SIG-M5 treated with dmso at 0.1 percent for 504 hours (cell line): ENCODE data around the gene RIPK3.
"Not testable (repeated sequence)": the region's sequence is repeated elsewhere in the genome, so short reads cannot be mapped to it uniquely, and the experiment has no call there.

Source experiments
- DNase-seq: peaks from one replicate; lab custom pipeline; 2025; ENCODE audit not compliant: unreplicated experiment; lab: John Stamatoyannopoulos, UW

Gene RIPK3

GRCh38 chr14:24348186-24348585 lies 8.4 kb upstream of the RIPK3 start:
- DNase-seq, result no peak

DNA sequence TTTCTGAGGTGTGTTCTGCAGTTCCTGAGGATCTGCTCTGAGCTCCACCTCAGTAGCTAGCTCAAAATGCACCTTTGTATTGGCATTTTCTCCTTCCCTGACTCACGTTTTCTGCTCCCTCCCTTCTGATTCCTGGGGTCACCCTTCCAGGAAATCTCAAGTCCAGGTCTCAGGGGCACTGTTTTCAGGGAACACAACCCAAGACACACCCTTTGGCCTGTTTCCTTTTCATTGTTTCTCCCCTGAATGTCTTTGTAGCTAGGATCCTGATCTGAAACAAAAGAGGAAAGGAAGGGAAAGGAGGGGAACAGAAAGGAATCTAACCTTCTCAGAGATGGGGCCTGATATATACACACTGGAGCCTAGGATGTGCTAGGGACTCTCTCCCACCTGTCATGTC lies 7.3 kb upstream of the RIPK3 start:
- DNase-seq, result no peak

DNA sequence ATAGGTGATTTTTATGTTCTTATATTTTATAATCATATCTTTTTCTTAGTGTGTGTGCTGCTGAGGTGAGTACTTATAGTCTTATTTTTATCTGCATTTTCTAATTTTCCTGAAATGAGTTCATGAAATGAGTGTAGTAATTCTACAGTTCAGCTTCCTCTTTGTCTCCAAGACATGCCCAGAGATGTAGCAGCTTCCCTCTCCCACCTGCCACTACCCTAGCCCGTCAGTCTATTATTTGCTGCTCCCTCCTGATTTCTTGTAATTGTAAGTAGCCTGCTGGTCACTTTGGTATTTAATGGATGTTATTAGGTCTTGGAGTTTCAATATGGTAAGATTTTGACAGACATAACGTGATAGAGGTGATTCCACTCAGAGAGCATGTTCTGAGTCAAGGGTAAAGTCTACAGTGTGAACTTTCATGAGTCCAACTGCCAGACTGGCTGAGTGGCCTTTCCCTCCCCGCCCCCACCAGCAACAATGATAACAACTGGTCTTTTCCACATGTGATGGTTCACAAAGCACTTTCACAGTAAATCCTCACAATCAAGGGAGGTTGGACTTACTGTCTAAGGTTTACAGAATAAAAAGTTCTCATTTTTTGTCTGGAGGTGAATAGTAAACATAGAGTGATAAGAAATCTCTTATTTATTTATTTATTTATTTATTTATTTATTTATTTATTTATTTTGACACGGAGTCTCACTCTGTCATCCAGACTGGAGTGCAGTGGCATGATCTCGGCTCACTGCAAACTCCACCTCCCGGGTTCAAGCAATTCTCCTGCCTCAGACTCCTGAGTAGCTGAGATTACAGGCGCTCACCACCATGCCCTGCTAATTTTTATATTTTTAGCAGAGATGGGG lies 4.2 kb upstream of the RIPK3 start:
- DNase-seq, result no peak

GRCh38 chr14:24342889-24343288 lies 3.1 kb upstream of the RIPK3 start:
- DNase-seq, result no peak

DNA sequence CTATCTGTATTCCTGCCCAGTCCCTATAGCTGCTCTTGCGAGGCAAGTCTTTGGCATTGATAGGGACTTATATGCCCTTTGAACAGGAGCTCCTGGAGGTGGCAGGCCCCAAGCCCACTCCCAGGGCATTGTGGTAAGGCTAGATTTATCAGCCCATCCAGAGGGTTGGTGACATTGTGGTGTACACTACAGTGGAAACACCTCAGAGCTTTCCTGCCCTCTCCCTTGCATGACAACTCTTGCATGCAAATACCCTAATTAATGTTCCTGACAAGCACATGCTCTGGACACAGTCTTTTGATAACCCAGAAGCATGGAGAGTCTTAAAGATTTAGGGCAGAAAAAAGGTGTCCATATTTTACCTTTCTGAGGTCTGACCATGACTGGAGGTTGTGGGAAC lies 815 bp upstream of the RIPK3 start:
- DNase-seq, result no peak

DNA sequence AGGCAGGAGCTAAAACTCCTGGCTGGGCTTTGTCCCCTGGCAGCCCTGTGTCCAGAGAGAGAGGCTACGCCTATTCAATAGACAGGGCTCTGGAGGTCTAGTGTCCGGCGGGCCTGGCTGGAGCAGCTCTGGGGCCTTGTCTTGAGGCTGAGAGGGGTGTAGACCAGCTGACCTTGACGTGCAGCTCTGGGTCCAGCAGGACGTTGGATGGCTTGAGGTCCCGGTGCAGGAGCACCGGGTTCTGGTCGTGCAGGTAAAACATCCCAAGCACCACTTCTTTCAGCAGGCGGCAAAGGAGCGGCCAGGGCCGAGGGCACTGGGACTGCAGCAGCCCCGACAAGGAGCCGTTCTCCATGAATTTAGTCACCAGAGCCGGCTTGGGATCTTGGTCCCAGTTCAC lies 948 bp downstream of the RIPK3 start:
- no peak for DNase-seq

DNA sequence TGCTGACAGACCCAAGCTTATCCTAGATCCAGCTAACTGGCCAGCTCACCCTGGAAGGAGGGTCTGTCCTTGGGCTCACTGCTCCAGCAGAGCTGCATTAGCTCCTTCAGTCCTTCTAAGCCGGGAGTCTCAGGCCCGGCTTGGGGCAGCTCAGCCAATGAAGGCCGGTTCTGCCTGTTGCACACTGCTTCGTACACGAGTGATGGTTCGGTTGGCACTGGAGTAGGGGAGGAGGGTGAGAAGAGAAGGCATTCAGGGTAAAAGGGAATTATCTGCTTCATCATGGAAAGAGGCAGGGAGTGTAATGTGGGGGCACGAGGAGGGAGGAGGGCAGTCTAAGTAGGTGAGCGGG lies 2.0 kb downstream of the RIPK3 start:
- DNase-seq, result no peak

GRCh38 chr14:24337144-24337823 lies 2.5 kb downstream of the RIPK3 start:
- DNase-seq, result no peak

GRCh38 chr14:24335461-24336171 lies 4.2 kb downstream of the RIPK3 start:
- DNase-seq, result no peak

DNA sequence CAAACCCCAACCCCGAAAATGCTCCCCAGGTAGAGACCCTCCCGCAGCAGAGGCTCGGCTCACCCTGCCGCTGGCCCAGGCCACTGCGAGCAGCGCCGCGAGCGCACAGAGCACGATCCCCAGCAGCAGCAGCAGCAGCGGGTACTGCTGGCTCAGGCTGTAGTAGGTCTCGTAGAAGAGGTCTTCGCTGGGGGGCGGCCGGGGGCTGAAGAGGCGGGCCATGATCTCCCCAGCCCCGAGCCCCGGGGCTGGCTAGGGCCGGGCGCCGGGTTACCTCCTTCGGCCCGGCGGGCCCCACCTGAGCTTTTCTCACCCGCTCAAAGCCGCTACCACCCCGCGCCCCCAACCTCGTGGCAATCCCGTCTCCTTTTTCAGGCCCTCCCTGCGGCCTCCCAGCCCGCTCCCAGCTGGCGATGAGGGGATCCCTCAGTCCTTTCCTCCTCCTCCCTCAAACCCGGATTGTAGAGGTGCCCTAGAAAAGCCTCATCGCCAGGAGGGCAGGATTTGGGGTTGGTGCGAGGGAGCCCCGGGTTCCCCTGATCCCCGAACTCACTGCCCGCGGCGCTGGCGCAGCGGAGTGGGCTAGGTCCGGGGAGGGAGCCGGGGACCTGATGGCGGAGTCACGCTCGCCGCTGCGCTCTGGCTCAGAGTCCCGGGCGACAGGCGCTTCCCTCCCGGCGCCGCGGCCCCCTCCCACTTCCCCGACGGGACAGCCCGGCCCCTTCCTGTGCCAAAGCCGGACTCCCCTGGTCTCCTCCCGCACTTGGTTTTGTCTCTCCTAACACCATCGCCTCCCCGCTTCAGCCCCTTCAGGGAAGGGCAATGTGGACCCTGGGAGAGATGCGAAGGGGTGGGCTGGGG lies 5.1 kb downstream of the RIPK3 start, which contains the start of gene ADCY4:
ADCY4 (minus strand) TSS at position 641 of the 861 bp plus-strand sequence; CDS start at position 222, 419 bp downstream.
- DNase-seq, result no peak

- peak; percentile 73 for DNase-seq
These were observed 7.4 kb downstream of the RIPK3 start for GRCh38 chr14:24332268-24332993.

GRCh38 chr14:24331731-24332267 lies 8.0 kb downstream of the RIPK3 start:
- DNase-seq, result no peak

DNA sequence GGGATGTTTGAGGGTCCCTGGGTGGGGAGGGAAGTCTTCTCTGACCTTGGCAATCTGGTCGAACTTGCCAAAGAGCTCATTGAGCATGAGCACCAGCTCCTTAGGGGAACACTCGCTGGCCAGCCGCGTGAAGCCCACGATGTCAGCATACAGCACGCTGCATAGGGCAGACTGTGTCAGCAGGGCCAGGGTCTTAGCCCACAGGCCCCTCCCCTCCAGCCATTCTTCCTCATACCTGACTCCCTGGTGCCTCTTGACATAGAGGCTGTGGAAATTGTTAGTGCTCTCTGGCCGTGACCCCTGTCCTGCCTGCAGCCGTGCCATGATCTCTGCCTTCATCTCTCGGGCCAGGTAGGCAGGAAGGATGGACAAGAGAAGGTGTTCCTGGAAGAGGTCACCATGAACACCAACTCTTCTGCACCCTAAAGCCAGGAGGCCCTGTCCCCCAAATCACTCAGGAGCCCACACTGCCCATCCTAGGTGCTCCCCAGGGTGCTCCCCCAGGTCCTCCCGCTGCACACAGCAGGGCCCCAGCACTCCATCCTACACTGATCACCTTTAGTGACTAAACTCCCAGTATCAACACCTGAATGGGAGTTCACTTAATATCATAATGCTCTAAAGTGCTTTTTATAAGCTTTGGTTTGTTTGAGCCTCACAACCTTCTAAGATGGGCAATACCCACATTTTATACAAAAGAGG lies 8.7 kb downstream of the RIPK3 start:
- no peak for DNase-seq

- no peak for DNase-seq
These were observed 10.1 kb downstream of the RIPK3 start for GRCh38 chr14:24329736-24330135.

DNA sequence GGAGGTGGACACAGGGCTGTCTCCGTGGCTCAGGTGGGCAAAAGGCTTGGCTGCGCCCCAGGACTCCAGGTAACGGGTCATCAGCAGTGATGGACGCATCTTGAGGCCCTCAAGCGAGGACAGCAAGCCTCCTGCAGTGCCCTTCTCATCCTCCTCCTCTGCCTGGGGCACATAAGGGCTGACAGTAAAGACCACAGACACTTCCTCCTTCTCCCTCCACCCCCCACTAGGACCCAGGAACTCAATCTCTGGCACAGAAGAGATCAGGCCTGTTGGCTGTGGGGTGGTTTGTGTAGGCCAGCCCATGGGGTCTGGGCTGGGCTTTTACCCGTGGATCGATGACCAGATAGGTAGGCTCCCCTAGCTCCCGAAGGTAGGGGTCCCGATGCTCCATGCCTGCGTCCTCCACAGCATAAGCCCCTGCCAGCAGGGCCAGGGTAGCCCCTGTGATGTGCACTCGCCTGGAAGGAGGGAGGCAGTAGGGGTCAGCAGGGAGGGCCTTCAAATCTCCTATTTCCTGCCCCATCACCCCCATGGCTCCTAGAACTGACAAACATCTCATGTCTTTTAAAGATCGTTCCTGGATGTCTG lies 10.6 kb downstream of the RIPK3 start:
- DNase-seq, result no peak

DNA sequence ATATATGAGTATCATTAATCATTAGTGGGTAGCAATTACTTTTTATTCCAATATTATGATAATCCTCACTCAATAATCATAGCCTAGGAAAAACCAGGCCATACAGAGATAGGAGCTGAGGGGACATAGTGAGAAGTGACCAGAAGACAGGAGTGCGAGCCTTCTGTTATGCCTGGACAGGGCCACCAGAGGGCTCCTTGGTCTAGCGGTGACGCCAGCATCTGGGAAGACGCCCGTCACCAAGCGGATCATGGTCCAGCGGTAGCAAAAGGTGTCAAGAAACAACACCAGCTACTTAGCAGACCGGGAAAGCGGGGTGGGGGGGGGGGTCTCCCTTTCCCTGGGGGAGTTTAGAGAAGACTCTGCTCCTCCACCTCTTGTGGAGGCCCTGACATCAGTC lies 11.9 kb downstream of the RIPK3 start:
- not testable (repeated sequence) for DNase-seq

DNA sequence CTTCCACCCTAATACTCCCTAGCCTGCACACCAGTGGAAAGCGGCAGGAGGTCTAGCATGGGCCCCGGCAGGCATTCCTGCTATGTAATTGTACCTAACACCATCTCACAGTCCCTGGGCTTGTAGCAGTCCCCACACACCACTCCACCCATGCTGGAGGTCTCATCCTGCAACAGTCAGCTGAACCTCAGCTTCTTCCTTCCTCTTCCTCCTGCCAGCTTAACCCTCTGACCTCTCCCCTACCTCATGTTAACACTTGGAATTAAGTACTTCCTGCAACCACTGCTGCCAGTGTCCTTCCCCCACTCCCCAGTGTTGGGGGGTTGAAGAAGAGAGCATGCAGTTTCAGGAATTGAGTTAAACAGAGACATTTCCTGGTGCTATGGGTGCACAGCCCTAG lies 12.5 kb downstream of the RIPK3 start:
- no peak for DNase-seq

DNA sequence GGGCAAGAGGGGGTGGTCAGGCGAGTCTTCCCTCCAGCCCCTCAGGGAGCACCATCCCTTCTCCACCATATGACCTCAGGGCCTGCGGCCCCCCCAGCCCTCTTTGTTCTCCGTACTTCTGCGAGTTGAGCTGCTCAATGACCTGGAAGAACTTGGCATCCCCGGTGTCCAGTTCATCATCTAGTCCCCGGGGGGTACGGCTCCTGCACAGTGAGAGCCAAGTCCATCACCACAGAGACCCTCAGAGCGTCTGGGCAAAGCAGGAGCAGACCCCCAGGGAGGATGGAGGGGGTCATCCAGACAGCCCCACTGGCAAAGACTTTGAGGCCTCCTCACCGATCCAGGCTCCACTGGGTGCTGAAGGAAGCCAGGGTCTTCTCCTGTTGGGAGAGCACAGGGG lies 13.8 kb downstream of the RIPK3 start:
- no peak for DNase-seq

GRCh38 chr14:24325041-24325530 lies 14.7 kb downstream of the RIPK3 start:
- DNase-seq, result no peak
